HG02943 (cell line): ENCODE results near the gene TJP1.
"Not testable (repeated sequence)": the region's sequence is repeated elsewhere in the genome, so short reads cannot be mapped to it uniquely, and the experiment has no call there.

Experiments
- ATAC-seq: cut with Tn5 transposase; IDR thresholded peaks from one replicate; pipeline ENCODE4 v1.9.1; 2021; ENCODE audit warnings: mild to moderate bottlenecking, low read depth, moderate library complexity; ENCODE audit not compliant: unreplicated experiment

Gene TJP1

DNA sequence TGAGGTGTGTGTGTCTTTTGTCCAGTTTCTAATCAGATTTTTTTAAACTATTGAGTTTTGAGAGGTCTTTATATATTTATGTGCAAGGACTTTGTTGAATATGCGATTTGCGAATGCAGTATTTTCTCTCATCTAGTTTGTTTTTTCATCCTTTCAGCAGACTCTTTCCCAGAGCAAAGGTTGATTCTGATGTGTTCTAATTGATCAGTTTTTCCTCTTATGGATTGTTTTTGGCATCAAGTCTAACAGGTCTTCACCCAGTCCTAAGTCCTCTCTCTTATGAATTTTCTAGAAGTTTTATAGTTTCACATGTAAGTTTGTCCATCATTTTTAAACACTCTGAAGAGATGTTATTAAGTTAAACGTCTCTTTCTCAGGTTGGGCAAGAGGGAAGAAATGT, 17.8 kb upstream of the TJP1 start:
- no peak for ATAC-seq

- ATAC-seq = no peak
Observed at GRCh38 chr15:29838352-29839010, 16.2 kb upstream of the TJP1 start.

GRCh38 chr15:29835301-29835700, 13.0 kb upstream of the TJP1 start:
- ATAC-seq = no peak

DNA sequence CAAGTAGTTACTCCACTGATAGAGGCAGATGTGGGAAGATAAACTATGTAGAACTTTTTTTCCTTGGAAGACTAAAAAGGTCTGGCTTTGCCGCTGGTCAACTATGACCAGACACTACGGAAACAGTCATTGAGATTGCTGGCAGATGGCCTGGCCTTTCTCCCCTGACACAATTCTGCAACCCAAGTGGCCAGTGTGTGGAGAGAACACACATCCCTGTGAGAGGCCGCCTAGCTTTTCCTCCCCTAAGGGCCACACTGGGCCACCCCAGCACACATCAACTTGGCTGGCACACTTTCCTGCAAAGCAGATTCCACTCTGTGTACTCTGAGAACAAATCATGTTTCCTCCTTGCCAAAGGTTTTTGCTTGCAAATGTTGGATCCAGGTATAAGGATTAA, 10.4 kb upstream of the TJP1 start:
- no peak for ATAC-seq

- no peak for ATAC-seq
Observed at GRCh38 chr15:29826908-29827820, 4.9 kb upstream of the TJP1 start.

DNA sequence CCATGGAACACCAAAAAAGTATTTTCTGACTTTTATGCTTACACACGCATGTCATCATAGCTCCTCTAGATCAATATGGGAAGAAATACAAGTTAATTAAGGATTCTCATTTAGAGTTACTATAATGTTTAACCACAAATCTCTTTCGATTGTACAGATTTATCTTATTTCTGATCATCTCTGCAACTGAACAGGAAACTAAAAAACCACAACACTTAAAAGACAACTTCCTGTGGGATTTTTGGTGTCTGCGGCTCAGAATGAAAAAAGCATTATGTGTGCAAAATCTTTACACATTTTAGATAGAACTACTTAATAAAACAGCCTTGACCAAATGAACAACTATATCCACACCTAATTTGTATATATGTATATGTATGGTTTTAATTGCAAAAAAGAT, 3.0 kb upstream of the TJP1 start:
- ATAC-seq = no peak

DNA sequence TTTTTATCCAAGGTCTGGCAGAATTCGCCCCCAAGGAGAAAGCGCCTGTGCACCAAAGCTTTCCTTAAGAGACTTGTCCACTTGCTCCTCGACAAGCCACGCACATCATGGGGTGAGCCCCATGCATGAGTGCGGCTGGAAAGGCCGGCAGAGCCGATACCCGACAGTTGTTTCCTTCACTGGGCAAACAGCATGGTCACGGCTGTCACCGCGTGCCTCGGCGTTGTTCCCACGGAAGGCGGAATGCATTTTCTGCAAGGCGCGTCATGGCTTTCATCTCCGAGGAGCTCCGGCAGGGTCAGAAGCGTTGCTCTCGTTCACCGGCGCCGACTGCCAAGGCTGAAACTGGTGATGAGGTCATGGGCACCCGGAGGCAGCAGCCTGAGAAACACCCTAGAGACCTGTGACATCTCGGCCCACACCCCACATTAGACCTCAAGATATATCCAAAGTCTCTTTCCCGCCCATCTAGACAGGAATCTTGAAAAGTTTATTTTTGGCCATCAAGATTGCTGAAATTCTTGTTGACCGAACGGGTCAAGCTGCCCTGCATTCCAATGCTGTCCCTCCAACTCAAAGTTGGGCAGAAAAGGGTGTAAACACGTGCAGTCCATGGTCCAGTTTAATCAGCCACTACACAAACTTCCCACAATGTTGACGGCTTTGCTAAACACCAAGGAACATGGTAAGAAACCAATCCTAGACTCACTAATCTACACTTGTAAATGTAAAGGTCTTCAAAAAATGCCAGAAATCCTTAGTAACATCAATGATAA, 604 bp upstream of the TJP1 start:
- no peak for ATAC-seq

DNA sequence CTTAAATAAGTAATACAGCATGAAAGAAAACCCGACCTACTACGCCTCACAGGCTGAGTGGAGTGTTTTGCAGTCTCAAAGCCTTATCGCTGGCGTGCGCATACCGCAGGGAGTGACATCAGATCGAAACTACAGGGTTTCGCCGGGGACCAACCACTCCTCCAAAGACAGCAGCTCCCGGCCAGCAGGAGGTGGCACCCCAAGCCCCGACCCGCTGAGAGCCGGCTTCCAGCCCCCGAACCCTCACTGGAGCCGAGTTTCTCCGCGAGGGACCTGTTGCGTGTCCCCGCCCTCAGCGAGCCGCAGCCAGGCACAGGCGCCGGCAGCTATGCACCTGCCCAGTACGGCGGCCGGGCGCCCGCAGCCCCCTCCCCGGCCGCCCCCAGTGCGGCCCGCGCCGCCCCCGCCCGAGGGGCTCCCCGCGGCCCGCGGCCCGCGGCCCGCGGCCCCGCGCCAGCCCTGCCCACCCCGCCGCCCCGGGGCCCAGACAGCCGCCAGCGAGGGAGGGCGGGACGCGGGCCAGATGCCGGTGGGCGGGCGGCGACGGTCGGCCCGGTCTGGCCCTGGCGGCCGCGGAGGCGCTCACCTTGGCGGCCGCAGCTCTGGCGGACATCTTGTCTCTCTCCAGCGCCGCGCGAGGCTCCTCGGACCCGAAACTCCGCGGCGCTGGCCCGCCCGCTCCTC, 710 bp downstream of the TJP1 start:
- ATAC-seq = peak; percentile 49

- ATAC-seq = no peak
Observed at GRCh38 chr15:29820394-29821154, 1.7 kb downstream of the TJP1 start.

- ATAC-seq = no peak
Observed at GRCh38 chr15:29819979-29820378, 2.3 kb downstream of the TJP1 start.

DNA sequence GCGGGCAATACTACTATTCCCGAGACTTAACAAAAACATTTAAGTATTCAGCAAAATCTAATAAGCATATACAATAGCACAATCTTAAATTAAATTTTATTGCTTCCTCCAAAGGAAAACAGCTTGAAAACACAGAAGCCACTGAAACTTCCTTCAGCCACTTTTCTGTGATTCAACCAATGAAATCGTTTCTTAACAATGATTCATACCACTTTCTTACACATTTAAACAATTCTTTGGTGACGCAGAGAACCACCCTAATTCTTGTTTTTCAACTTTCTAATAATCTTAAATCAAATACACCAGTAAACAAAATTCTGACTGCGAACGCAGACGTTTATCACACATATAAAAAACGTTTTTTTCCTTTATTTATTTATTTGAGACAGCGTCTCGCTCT, 4.1 kb downstream of the TJP1 start:
- ATAC-seq = no peak

DNA sequence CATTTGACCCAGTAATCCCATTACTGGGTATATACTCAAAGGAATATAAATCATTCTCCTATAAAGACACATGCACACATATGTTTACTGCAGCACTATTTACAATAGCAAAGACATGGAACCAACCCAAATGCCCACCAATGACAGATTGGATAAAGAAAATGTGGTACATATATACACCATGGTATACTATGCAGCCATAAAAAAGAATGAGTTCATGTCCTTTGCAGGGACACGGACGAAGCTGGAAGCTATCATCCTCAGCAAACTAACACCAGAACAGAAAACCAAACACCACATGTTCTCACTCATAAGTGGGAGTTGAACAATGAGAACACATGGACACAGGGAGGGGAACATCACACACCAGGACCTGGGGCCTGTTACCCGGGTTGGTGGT, 4.8 kb downstream of the TJP1 start:
- ATAC-seq = not testable (repeated sequence)

DNA sequence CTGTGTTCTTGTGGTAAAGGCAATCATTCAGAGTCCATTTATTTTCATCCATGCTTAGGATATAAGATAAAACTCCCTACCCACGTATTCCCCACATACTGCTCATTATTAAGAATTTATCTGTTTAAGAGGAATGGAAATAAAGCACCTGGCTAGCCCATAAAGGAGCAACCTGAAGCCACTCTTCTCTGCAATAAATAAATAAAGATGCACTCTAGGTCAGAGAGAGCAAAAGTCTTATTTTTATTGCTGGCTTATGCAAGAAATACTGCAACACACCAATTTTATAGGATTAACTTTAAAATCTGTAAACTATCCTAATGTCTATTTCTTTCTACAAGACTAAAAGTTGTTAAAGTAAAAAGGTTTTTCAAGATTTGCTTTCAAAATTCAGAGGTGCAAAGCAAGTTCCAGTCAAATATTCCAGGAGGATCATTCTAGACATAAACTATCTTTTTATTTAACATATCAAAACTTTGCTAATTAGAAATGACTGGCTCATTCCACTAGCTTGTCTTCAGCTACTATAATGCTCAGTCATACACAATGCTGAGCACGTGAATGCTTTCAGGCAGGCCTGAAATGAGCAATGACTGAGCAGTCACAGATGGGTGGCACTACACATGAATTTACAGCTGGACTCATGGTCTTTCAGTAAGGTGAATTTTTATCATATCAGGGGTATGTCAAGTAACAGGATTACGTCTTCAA, 7.1 kb downstream of the TJP1 start:
- ATAC-seq = no peak

GRCh38 chr15:29813009-29813408, 9.3 kb downstream of the TJP1 start:
- ATAC-seq = no peak

GRCh38 chr15:29812384-29812694, 9.9 kb downstream of the TJP1 start:
- ATAC-seq = no peak

GRCh38 chr15:29811691-29812383, 10.4 kb downstream of the TJP1 start:
- no peak for ATAC-seq

GRCh38 chr15:29805708-29806104, 16.6 kb downstream of the TJP1 start:
- ATAC-seq = no peak

DNA sequence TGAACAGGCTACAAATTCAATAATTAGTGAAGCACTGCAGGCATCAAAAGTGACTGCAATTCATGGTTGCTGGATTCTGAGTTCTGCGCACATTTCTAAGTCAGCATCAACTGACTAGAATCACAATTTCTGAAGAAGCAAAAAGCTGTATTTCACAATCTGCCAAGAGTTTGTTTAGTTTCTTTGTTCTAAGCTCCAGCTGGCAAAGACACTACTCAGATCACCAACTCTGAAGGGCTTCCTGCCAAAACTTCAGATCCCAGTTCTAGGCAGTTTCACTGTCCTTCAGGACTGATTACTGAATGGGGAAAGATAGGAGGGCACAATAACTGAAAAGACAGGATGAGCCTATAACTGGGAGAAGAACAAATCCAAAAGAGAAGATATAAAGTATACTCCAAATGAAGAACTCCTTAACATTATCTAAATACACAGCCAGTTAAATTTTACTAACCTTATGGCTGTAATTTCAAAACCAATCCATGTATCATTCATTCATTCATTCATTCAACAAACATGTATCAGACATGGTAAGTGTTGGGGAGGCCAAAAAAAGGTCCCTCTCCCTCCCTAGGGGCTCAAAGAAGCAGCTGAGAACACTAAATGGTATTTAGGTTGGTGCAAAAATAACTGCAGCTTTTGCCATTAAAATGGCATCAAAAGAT, 17.1 kb downstream of the TJP1 start:
- ATAC-seq = no peak
